PFSK-1 (cell line): ENCODE results near the gene IFT80.

Experiments used
- FOXP2 ChIP-seq: optimal IDR thresholded peaks from 2 replicates; pipeline ENCODE3; 2011; ENCODE audit warnings: borderline replicate concordance, control low read depth, inconsistent platforms; ENCODE audit not compliant: insufficient read depth; ENCODE audit errors: extremely low read length, extremely low read depth
- POLR2AphosphoS5 ChIP-seq: IDR thresholded peaks from 2 replicates; pipeline ENCODE4 v1.6.1; 2012; ENCODE audit warnings: low read depth, mild to moderate bottlenecking, control low read depth, low read length, moderate library complexity
- REST ChIP-seq, 2 experiments: IDR thresholded peaks; 2 replicates each; pipeline versions ENCODE4 v1.6.1 to v1.8.0; 2011 to 2012; ENCODE audit warnings: low read depth in 2 of 2, low read length in 2 of 2, control low read depth in 1 of 2, inconsistent platforms in 1 of 2, mild to moderate bottlenecking in 1 of 2, moderate library complexity in 1 of 2; ENCODE audit not compliant: insufficient read depth in 1 of 2
- SIN3A ChIP-seq: IDR thresholded peaks from 2 replicates; pipeline ENCODE4 v1.6.1; 2012; ENCODE audit warnings: mild to moderate bottlenecking, low read length, moderate library complexity, borderline replicate concordance; ENCODE audit not compliant: insufficient read depth

GRCh38 chr3:160445854-160446253, 46.8 kb upstream of the IFT80 start:
- TF ChIP-seq REST (IDR thresholded peaks at IDR 0.05; ENCODE audit: insufficient read depth in 1 of 2, low read depth in 2 of 2, low read length in 2 of 2): no peak
- no peak for TF ChIP-seq FOXP2
- no peak for TF ChIP-seq POLR2AphosphoS5
- TF ChIP-seq SIN3A: no peak
